ENCODE data around the gene SLC7A10.
"Not testable (repeated sequence)": the region's sequence is repeated elsewhere in the genome, so short reads cannot be mapped to it uniquely, and the experiment has no call there.

SLC7A10 gene

GRCh38 chr19:33227870-33228599 is 2.4 kb upstream of the SLC7A10 start:
- H3K27ac ChIP-seq (ENCODE audit: insufficient read depth, low read depth, low read length, poor library complexity, severe bottlenecking), result no peak overlapping the region
- H3K27me3 ChIP-seq (ENCODE audit: control insufficient read depth, insufficient read depth, low read length, poor library complexity, severe bottlenecking), result peaks cover 44% of the 10 kb centered on the region
- H3K36me3 ChIP-seq (ENCODE audit: control insufficient read depth, insufficient read depth, low read length), result no peaks in the 10 kb centered on the region
- WGBS, 2 experiments, result no CpG with 5 or more reads among the region's 1 CpG
- H3K4me1 ChIP-seq (ENCODE audit: control insufficient read depth, insufficient read depth, low read length), result peaks cover 2% of the 10 kb centered on the region
- H3K9me3 ChIP-seq (ENCODE audit: control insufficient read depth, low read length), result peaks cover 8% of the 10 kb centered on the region
- no peak overlapping the region for H3K4me3 ChIP-seq (ENCODE audit: insufficient read depth, low read depth, low read length)

- Histone ChIP-seq H3K9me3 (ENCODE audit: control insufficient read depth, low read length) (peaks cover 8% of the 10 kb centered on the region), H3K36me3 (ENCODE audit: control insufficient read depth, insufficient read depth, low read length) (no peaks in the 10 kb centered on the region), H3K27ac (ENCODE audit: insufficient read depth, low read depth, low read length, poor library complexity, severe bottlenecking) (no peak overlapping the region), H3K4me1 (ENCODE audit: control insufficient read depth, insufficient read depth, low read length) (peaks cover 2% of the 10 kb centered on the region), H3K4me3 (ENCODE audit: insufficient read depth, low read depth, low read length) (no peak overlapping the region), H3K27me3 (ENCODE audit: control insufficient read depth, insufficient read depth, low read length, poor library complexity, severe bottlenecking) (peaks cover 44% of the 10 kb centered on the region)
- WGBS, 2 experiments, result 41 to 43% methylated on average over 18 of the region's 18 CpGs
Measured at GRCh38 chr19:33227242-33227650, 1.6 kb upstream of the SLC7A10 start.

GRCh38 chr19:33226550-33227241 is 1.0 kb upstream of the SLC7A10 start:
- peaks cover 44% of the 10 kb centered on the region for H3K27me3 ChIP-seq (ENCODE audit: control insufficient read depth, insufficient read depth, low read length, poor library complexity, severe bottlenecking)
- no peaks in the 10 kb centered on the region for H3K36me3 ChIP-seq (ENCODE audit: control insufficient read depth, insufficient read depth, low read length)
- 2 to 3% methylated on average over 65 to 66 of the region's 66 CpGs for WGBS, 2 experiments
- peaks cover 8% of the 10 kb centered on the region for H3K9me3 ChIP-seq (ENCODE audit: control insufficient read depth, low read length)
- no peak overlapping the region for H3K4me3 ChIP-seq (ENCODE audit: insufficient read depth, low read depth, low read length)
- H3K4me1 ChIP-seq (ENCODE audit: control insufficient read depth, insufficient read depth, low read length), result peaks cover 2% of the 10 kb centered on the region
- H3K27ac ChIP-seq (ENCODE audit: insufficient read depth, low read depth, low read length, poor library complexity, severe bottlenecking), result no peak overlapping the region

- Histone ChIP-seq H3K36me3 (ENCODE audit: control insufficient read depth, insufficient read depth, low read length) (no peaks in the 10 kb centered on the region), H3K27me3 (ENCODE audit: control insufficient read depth, insufficient read depth, low read length, poor library complexity, severe bottlenecking) (peaks cover 41% of the 10 kb centered on the region), H3K9me3 (ENCODE audit: control insufficient read depth, low read length) (peaks cover 8% of the 10 kb centered on the region), H3K4me1 (ENCODE audit: control insufficient read depth, insufficient read depth, low read length) (peaks cover 2% of the 10 kb centered on the region), H3K27ac (ENCODE audit: insufficient read depth, low read depth, low read length, poor library complexity, severe bottlenecking) (no peak overlapping the region), H3K4me3 (ENCODE audit: insufficient read depth, low read depth, low read length) (no peak overlapping the region)
- 69 to 71% methylated on average over 18 of the region's 18 CpGs for WGBS, 2 experiments
Measured at GRCh38 chr19:33224694-33225457, 774 bp downstream of the SLC7A10 start.

GRCh38 chr19:33222255-33222654 is 3.4 kb downstream of the SLC7A10 start:
- H3K4me1 ChIP-seq (ENCODE audit: control insufficient read depth, insufficient read depth, low read length); H3K4me3 ChIP-seq (ENCODE audit: insufficient read depth, low read depth, low read length); H3K9me3 ChIP-seq (ENCODE audit: control insufficient read depth, low read length); H3K36me3 ChIP-seq (ENCODE audit: control insufficient read depth, insufficient read depth, low read length); H3K27ac ChIP-seq (ENCODE audit: insufficient read depth, low read depth, low read length, poor library complexity, severe bottlenecking): not testable (repeated sequence)
- WGBS, 2 experiments, result 91 to 97% methylated on average over 2 of the region's 2 CpGs
- peaks cover 36% of the 10 kb centered on the region for H3K27me3 ChIP-seq (ENCODE audit: control insufficient read depth, insufficient read depth, low read length, poor library complexity, severe bottlenecking)

GRCh38 chr19:33221638-33222037 is 4.0 kb downstream of the SLC7A10 start:
- Histone ChIP-seq H3K4me1 (ENCODE audit: control insufficient read depth, insufficient read depth, low read length) (peaks cover 9% of the 10 kb centered on the region), H3K4me3 (ENCODE audit: insufficient read depth, low read depth, low read length) (no peak overlapping the region), H3K27me3 (ENCODE audit: control insufficient read depth, insufficient read depth, low read length, poor library complexity, severe bottlenecking) (peaks cover 30% of the 10 kb centered on the region), H3K36me3 (ENCODE audit: control insufficient read depth, insufficient read depth, low read length) (no peaks in the 10 kb centered on the region), H3K9me3 (ENCODE audit: control insufficient read depth, low read length) (no peaks in the 10 kb centered on the region), H3K27ac (ENCODE audit: insufficient read depth, low read depth, low read length, poor library complexity, severe bottlenecking) (no peak overlapping the region)
- 88 to 91% methylated on average over 6 of the region's 6 CpGs for WGBS, 2 experiments

- Histone ChIP-seq H3K36me3 (ENCODE audit: control insufficient read depth, insufficient read depth, low read length) (no peaks in the 10 kb centered on the region), H3K27ac (ENCODE audit: insufficient read depth, low read depth, low read length, poor library complexity, severe bottlenecking) (no peak overlapping the region), H3K9me3 (ENCODE audit: control insufficient read depth, low read length) (no peaks in the 10 kb centered on the region), H3K27me3 (ENCODE audit: control insufficient read depth, insufficient read depth, low read length, poor library complexity, severe bottlenecking) (peaks cover 21% of the 10 kb centered on the region), H3K4me1 (ENCODE audit: control insufficient read depth, insufficient read depth, low read length) (peaks cover 7% of the 10 kb centered on the region), H3K4me3 (ENCODE audit: insufficient read depth, low read depth, low read length) (no peak overlapping the region)
- 88 to 89% methylated on average over 9 of the region's 9 CpGs for WGBS, 2 experiments
Measured at GRCh38 chr19:33220735-33221134, 4.9 kb downstream of the SLC7A10 start.

- Histone ChIP-seq H3K27ac (ENCODE audit: insufficient read depth, low read depth, low read length, poor library complexity, severe bottlenecking) (no peak overlapping the region), H3K4me1 (ENCODE audit: control insufficient read depth, insufficient read depth, low read length) (peaks cover 7% of the 10 kb centered on the region), H3K36me3 (ENCODE audit: control insufficient read depth, insufficient read depth, low read length) (no peaks in the 10 kb centered on the region), H3K9me3 (ENCODE audit: control insufficient read depth, low read length) (no peaks in the 10 kb centered on the region), H3K27me3 (ENCODE audit: control insufficient read depth, insufficient read depth, low read length, poor library complexity, severe bottlenecking) (peaks cover 14% of the 10 kb centered on the region), H3K4me3 (ENCODE audit: insufficient read depth, low read depth, low read length) (no peak overlapping the region)
- WGBS, 2 experiments, result 93 to 94% methylated on average over 18 of the region's 18 CpGs
Measured at GRCh38 chr19:33220115-33220514, 5.5 kb downstream of the SLC7A10 start.

GRCh38 chr19:33219261-33219815 is 6.3 kb downstream of the SLC7A10 start:
- 75 to 76% methylated on average over 12 of the region's 12 CpGs for WGBS, 2 experiments
- Histone ChIP-seq H3K36me3 (ENCODE audit: control insufficient read depth, insufficient read depth, low read length) (no peaks in the 10 kb centered on the region), H3K9me3 (ENCODE audit: control insufficient read depth, low read length) (no peaks in the 10 kb centered on the region), H3K4me3 (ENCODE audit: insufficient read depth, low read depth, low read length) (no peak overlapping the region), H3K27me3 (ENCODE audit: control insufficient read depth, insufficient read depth, low read length, poor library complexity, severe bottlenecking) (peaks cover 7% of the 10 kb centered on the region), H3K27ac (ENCODE audit: insufficient read depth, low read depth, low read length, poor library complexity, severe bottlenecking) (no peak overlapping the region), H3K4me1 (ENCODE audit: control insufficient read depth, insufficient read depth, low read length) (peaks cover 7% of the 10 kb centered on the region)

- H3K4me1 ChIP-seq (ENCODE audit: control insufficient read depth, insufficient read depth, low read length), result peaks cover 7% of the 10 kb centered on the region
- H3K9me3 ChIP-seq (ENCODE audit: control insufficient read depth, low read length), result no peaks in the 10 kb centered on the region
- no peak overlapping the region for H3K4me3 ChIP-seq (ENCODE audit: insufficient read depth, low read depth, low read length)
- H3K27ac ChIP-seq (ENCODE audit: insufficient read depth, low read depth, low read length, poor library complexity, severe bottlenecking), result no peak overlapping the region
- H3K36me3 ChIP-seq (ENCODE audit: control insufficient read depth, insufficient read depth, low read length), result no peaks in the 10 kb centered on the region
- H3K27me3 ChIP-seq (ENCODE audit: control insufficient read depth, insufficient read depth, low read length, poor library complexity, severe bottlenecking), result no peaks in the 10 kb centered on the region
- WGBS, 2 experiments, result 84 to 85% methylated on average over 8 of the region's 8 CpGs
Measured at GRCh38 chr19:33217881-33218280, 7.8 kb downstream of the SLC7A10 start.
